SK-N-DZ (cell line): ENCODE results near the gene OR5H15. TPM values are rescaled to one million over a fixed set of nuclear protein-coding genes. Genes with fewer than 3 reads are reported as not detected.
"Not testable (repeated sequence)": the region's sequence is repeated elsewhere in the genome, so short reads cannot be mapped to it uniquely, and the experiment has no call there.

Source experiments
- DNase-seq: peaks from one replicate; pipeline ENCODE4 v3.0.0-alpha.2; 2015; ENCODE audit warnings: low spot score
- polyA plus RNA-seq, 2 experiments: library from polyadenylated mRNA; depleted of rRNA; stranded (reverse); fragments of >200 nt; gene quantifications; 2 replicates each; pipeline ENCODE4 v1.2.3, GENCODE V29; 2014

OR5H15 gene
- polyA plus RNA-seq (2014; cell fraction: cytosol; rRNA removed) = not detected in 2 replicates
- polyA plus RNA-seq (2014; cell fraction: nucleus; rRNA removed) = not detected in 2 replicates

DNA sequence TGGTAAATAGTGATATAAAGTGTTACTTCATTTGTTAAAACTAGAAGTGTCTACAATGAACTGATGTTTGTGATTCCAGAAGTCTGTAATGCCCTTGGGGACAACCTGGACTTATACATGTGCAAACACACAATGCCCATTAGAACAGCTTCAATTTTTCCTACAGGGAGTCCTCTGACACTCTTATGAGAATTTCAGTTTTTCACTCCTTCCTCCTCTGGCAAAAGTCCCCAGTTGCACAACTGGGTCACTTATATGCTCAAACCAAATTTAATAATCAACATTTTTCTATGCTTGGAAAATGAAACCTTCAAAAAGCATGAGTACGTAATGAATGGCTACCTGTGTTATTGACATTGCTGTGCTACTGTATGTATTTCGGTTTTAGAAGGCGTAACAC, at the start of gene OR5H15:
TSS of gene OR5H15 (plus strand) at position 301 of the 400 bp plus-strand sequence. CDS start 2,004 bp downstream, outside the sequence.
- DNase-seq = no peak

DNA sequence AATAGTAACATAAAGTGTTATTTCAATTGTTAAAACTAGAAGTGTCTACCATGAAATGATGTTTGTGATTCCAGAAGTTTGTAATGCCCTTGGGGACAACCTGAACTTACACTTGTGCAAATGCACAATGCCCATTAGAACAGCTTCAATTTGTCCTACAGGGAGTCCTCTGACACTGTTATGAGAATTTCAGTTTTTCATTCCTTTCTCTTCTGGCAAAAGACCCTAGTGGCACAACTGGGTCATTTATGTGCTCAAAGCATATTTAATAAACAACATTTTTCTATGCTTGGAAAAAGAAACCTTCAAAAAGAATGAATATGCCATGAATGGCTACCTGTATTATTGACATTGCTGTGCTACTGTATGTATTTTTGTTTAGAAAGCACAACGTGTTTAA, 36.1 kb upstream of the OR5H15 start, which contains the start of gene OR5H1:
TSS of gene OR5H1 (plus strand) at position 301 of the 400 bp plus-strand sequence. CDS start 1,977 bp downstream, outside the sequence.
- DNase-seq = no peak

DNA sequence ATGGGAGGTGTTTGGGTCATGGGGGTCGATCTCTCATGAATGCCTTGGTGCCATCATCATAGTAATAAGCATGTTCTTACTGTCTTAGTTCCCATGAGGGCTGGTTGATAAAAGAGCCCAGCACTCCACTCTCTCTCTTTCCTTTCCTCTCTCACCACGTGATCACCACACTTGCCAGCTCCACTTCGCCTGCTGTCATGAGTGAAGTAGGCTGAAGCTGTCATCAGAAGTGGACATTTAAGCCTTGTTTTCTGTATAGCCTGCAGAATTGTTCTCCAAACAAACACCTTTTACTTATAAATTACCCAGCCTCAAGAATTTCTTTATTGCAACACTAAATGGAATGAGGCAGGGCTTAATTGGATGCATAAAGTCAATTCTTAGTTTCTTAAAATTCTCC, 29.9 kb upstream of the OR5H15 start:
- DNase-seq = peak; percentile 81

DNA sequence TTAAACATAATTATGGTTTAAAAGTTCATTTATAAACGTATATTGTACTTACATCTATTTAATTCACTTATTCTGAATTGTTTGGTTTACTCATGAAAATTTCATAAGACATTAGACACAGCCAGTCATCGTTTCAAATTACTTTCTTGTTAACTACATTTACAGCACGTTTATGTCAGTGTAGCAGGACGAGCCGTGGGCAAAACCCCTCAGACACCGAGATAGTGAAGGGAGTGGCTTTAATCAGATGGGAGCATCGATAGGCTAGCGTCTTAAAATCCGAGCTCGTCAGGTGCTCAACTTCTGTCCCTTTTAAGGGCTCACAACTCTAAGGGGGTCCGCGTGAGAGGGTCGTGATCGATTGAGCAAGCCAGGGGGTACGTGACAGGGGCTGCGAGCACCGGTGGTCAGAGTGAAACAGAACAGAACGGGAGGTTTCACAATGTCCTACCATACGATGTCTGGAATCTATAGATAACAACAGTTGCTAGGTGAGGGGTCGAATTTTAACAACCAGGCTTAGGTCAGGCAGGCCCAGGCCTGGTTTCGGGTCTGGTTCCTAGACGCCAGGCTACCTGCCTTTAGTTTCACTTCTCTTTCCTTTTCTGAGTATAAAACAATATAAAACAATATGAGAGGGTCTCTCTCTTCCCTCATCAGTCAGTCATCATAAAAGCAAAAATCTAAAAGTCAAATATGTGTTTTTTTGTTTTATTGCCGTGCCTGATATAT, 28.5 kb upstream of the OR5H15 start:
- peak; percentile 69 for DNase-seq

DNA sequence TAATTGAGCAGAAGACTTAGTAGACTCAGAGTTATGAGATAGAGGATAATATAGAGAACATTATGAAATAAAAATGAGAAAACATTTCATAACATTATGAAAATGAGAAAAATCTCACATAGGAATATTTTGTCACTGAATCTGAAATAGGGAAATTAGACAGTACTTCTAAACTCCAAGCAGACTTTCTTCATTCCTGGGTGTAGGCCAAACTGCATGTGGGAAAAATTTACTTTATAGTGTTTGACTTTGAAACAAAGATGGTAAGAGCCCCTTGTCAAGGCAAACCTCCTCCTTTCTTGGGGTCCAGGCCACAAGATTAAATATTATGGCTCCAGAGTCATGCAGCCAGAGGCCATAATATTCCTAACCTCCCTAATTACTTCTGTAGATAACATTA, 26.0 kb upstream of the OR5H15 start:
- no peak for DNase-seq

DNA sequence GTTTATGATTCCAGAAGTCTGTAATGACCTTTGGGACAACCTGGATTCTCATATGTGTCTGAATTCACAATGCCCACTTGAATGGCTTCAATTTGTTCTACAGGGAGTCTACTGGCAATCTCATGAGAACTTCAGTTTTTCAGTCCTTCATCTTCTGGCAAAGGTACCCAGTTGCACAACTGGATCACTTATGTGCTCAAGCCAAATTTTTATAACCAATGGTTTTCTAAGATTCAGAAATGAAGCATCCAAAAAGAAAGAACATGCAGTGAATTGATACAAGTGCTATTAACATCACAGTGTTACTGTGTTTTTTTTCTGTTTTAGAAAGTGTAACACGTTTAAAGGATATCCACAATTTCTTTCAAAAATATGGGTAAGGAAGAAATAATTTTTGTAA, 19.3 kb upstream of the OR5H15 start, which contains the start of gene OR5H14:
TSS of gene OR5H14 (plus strand) at position 301 of the 400 bp plus-strand sequence. CDS start 1,907 bp downstream, outside the sequence.
- no peak for DNase-seq

DNA sequence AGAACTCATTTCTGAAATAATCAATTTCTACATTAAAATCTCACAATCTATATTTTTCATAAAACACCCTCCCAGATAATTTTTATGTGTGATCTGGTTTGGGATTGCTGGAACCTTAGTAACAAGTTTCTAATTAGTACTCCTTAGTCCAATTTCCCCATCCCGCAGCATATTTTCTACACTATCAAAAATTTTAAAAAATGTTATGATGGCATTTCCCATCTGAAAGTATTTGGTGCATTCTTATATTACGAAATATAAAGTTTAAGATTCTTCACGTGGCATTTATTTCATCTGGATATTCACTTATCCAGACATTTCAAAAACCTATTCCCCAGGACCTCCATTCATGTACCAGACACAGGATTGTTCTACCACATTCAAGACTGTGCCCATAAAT, 17.7 kb upstream of the OR5H15 start:
- no peak for DNase-seq

DNA sequence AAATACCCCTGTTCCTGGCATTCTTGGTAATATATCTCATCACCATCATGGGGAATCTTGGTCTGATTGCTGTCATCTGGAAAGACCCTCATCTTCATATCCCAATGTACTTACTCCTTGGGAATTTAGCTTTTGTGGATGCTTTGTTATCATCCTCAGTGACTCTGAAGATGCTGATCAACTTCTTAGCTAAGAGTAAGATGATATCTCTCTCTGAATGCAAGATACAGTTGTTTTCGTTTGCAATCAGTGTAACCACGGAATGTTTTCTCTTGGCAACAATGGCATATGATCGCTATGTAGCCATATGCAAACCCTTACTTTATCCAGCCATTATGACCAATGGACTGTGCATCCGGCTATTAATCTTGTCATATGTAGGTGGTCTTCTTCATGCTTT, 17.0 kb upstream of the OR5H15 start:
- DNase-seq = not testable (repeated sequence)

DNA sequence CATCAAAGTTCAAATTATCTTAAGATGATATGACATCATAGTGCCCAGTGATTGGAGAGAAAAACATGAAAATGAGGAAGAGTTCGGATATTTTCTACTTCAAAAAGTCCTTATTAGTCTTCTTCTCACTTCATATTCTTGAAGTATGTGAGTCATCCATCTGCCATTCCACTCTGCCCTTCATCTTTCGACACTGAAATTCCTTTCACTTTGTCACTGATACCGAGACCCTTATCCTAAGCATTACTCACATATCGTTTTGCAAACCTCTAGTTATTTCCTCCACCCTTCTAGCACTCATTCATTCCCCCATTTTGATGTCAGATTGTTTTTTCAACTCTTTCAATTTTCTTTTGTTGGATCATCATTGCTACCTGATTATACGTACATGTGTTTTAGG, 15.3 kb upstream of the OR5H15 start:
- no peak for DNase-seq

DNA sequence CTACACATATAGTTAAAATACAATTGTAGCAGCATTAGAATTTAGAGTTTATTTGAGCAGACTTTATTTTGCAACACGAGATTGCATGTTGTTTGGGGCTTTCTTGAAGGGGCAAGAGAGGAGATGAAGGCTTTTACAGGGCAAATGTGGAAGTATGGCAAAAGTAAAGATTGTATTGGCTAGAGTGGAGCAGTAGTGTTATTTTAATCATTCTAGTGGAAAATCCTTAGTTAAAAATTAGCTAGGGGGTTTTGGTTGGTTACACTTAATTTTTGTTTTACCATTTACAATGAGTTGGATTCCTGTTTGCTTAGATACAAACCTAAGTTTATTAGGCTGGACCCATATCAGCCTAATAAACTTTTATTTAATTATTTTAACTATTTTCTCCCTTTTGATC, 4.6 kb downstream of the OR5H15 start:
- no peak for DNase-seq

DNA sequence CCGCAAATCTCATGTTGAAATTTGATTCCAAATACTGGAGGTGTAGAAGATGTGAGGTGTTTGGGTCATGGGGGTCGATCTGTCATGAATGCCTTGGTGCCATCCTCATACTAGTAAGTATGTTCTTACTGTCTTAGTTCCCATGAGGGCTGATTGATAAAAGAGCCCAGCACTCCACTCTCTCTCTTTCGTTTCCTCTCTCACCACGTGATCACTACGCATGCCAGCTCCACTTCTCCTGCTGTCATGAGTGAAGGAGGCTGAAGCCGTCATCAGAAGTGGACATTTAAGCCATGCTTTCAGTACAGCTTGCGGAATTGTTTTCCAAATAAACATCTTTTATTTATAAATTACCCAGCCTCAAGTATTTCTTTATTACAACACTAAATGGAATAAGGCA, 6.1 kb downstream of the OR5H15 start:
- no peak for DNase-seq

DNA sequence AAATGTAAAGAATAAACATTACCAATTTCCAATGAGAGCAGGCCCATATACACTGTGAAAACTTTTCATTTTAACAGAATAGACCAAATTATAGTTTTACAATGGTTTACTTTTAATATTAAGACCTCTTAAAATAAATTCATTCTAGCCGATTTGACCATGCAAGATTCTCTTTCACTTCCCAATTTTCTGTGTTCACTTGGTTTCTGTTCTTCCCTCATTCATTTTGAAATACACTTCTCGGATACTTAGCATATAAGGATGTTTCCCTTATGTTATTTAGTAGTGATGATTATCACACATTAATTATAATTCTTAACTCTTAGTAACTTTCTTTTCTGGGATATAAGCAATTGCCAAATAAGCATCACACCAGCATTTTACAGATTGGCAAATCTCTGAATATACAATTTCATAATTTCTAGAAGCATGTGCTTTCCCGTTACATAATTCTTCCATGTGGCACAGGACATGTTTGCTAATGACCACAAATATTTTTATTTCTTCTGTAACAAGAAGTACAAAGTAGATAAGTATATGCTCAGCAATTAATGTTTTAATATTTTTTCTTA, 13.9 kb downstream of the OR5H15 start:
- DNase-seq = no peak

DNA sequence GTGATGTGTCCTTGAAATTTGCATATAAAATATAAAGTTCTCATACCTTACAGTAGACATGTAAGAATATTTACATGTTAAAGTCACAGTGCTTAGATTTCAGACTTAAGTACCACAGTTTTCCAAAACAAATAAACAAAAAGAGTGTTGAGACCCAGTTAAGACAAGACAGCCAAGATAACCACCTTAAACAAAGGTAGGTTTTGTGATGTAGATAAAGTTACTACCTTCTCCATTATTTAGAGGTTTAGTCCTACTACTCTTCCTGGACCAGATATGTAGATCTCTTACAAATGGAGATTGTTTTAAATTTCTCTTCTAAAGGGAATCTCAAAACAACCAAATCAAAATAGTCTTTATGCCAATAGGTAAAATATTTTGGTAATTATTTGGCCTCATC, 15.7 kb downstream of the OR5H15 start:
- no peak for DNase-seq

DNA sequence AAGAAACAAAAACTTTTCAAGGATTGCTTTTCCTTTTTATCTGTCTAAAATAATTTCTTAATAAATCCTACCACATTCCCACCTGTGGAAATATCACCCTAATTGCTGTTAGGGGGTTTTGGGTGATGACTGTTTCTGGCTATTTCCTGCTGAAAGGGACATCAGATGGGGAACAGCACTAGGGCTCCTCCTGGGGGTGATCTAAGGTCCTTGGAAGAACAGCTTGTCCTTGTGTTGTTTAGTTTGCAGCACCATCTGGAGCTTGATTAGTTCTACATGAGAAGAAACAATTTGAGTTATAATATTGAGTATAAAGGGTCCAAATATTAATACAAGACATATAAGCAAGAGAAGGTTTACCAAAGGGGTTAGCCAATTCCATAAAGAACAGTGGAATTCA, 18.7 kb downstream of the OR5H15 start:
- DNase-seq = peak; percentile 44

DNA sequence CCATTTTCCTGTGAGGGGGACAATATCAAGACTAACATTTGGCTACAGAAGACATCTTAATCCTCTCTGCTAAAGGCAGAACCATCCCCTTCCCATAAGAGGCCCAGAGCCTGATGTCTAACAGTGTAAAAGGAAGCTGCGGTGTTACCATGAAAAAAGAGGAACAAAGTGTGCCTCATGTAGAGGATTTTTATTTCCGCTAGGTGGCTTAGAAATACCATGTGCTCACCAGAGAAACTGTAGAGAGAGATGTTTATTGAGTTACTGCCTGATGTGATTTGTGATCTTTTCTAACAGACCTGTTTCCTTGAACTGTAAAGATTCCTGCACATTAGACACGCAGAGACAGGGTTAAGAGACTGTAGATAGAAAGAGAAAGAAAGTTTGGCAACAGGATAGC, 22.0 kb downstream of the OR5H15 start:
- DNase-seq = peak; percentile 69

DNA sequence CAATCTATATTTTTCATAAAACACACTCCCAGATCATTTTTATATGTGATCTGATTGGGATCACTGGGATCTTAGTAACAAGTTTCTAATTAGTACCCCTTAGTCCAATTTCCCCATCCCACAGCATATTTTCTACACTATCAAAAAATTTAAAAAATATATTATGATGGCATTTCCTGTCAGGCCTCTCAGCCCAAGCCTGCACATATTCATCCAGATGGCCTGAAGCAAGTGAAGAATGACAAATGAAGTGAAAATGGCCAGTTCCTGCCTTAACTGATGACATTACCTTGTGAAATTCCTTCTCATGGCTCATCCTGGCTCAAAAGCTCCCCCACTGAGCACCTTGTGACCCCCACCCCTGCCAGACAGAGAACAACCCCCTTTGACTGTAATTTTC, 24.4 kb downstream of the OR5H15 start:
- DNase-seq = not testable (repeated sequence)

DNA sequence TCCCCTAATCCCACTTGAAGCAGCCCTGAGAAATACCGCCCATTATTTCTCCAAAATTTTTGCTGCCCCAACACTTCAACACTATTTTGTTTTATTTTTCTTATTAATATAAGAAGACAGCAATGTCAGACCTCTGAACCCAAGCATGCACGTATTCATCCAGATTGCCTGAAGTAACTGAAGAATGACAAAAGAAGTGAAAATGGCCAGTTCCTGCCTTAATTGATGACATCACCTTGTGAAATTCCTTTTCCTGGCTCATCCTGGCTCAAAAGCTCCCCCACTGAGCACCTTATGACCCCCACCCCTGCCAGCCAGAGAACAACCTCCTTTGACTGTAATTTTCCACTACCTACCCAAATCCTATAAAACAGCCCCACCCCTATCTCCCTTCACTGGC, 29.8 kb downstream of the OR5H15 start:
- DNase-seq = not testable (repeated sequence)

DNA sequence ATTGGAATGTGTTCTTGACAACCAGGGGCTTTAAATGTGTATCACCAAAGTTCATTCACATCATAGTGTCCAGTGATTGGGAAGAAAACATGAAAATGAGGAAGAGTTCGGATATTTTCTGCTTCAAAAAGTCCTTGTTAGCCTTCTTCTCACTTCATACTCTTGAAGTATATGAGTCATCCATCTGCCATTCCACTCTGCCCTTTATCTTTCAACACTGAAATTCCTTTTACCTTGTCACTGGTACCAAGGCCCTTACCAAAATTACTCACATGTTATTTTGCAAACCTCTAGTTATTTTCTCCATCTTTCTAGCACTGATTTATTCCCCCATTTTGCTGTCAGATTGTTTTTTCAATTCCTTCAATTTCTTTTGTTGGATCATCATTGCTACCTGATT, 32.5 kb downstream of the OR5H15 start:
- DNase-seq = no peak

DNA sequence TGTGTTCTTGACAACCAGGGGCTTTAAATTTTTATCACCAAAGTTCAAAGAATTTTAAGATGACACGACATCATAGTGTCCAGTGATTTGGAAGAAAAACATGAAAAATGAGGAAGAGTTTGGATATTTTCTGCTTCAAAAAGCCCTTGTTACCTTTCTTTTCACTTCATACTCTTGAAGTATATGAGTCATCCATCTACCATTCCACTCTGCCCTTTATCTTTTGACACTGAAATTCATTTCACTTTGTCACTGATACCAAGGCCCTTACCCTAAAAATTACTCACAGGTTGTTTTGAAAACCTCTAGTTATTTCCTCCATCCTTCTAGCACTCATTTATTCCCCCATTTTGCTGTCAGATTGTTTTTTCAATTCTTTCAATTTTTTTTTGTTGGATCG, 42.7 kb downstream of the OR5H15 start:
- no peak for DNase-seq

DNA sequence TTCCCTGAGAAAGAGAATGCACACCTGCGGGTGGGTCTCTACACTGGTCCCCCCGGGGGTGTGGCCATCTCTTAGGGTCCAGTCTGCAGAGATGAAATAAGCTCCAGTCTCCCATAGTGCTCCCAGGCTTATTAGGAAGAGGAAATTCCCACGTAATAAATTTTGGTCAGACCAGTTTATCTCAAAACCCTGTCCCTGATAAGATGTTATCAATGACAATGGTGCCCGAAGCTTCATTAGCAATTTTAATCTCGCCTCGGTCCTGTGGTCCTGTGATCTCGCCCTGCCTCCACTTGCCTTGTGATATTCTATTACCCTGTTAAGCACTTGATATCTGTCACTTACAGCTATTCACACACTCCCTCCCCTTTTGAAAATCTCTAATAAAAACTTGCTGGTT, 46.8 kb downstream of the OR5H15 start:
- no peak for DNase-seq

DNA sequence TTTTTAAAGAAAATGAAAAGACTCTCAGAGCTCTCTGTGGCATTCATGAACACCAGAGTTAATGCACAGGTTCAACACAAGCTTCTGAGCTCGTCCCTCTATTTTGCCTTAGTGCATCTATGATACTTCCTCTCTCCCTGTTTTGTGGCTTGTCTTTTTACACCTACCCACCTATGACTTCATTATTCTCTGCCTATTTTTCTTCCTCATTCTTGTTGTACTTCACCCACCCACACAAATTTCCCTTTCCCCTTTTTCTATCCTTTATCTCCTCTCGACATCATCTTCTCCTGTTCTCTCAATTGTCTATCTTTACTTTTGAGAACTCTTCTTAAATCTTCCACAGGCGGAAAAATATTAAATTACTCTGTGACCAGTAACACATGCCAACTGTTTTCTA, 48.6 kb downstream of the OR5H15 start:
- DNase-seq = no peak
